DOHH2 (cell line): ENCODE measurements around the gene CABLES1.

ENCODE experiments used
- H3F3A ChIP-seq: fragments of 200-600 bp; sonication (generic), shearing (Covaris generic); 2 replicates; pipeline ENCODE4 v1.6.0; 2016; ENCODE audit warnings: antibody characterized with exemption, mild to moderate bottlenecking; ENCODE audit not compliant: control insufficient read depth, insufficient read depth
- H3K27ac ChIP-seq: fragments of 200-600 bp; sonication (generic); 2 replicates; pipeline ENCODE4 v1.5.1; 2014; ENCODE audit warnings: low read depth, mild to moderate bottlenecking, low read length, moderate library complexity
- H3K27me3 ChIP-seq: fragments of 200-600 bp; sonication (generic); 2 replicates; pipeline ENCODE4 v1.6.1; 2014; ENCODE audit warnings: mild to moderate bottlenecking, low read length, mixed read lengths; ENCODE audit not compliant: control insufficient read depth
- H3K36me3 ChIP-seq: fragments of 200-600 bp; sonication (generic); 2 replicates; pipeline ENCODE4 v1.6.1; 2014; ENCODE audit warnings: mild to moderate bottlenecking, low read length, moderate library complexity, mixed read lengths; ENCODE audit not compliant: control insufficient read depth
- H3K4me1 ChIP-seq: fragments of 200-600 bp; sonication (generic); 2 replicates; pipeline ENCODE4 v1.6.1; 2014; ENCODE audit warnings: mild to moderate bottlenecking, low read length, mixed read lengths; ENCODE audit not compliant: control insufficient read depth
- H3K4me2 ChIP-seq: fragments of 200-600 bp; sonication (generic); 2 replicates; pipeline ENCODE4 v1.6.0; 2014; ENCODE audit warnings: mild to moderate bottlenecking, low read length, moderate library complexity
- H3K4me3 ChIP-seq: fragments of 200-600 bp; sonication (generic); 2 replicates; pipeline ENCODE4 v1.5.1; 2014; ENCODE audit warnings: mild to moderate bottlenecking, low read length, mixed read lengths
- H3K79me2 ChIP-seq: fragments of 200-600 bp; sonication (generic); 2 replicates; pipeline ENCODE4 v1.6.1; 2014; ENCODE audit warnings: mild to moderate bottlenecking, low read length, mixed read lengths; ENCODE audit not compliant: control insufficient read depth
- H3K9me2 ChIP-seq: fragments of 200-600 bp; sonication (generic); replicated peaks from 2 replicates; pipeline ENCODE4 v1.6.1; 2014; ENCODE audit warnings: mild to moderate bottlenecking, low read length, mixed read lengths; ENCODE audit not compliant: control insufficient read depth
- H3K9me3 ChIP-seq: fragments of 200-600 bp; sonication (generic); 2 replicates; pipeline ENCODE4 v1.6.1; 2014; ENCODE audit warnings: antibody characterized with exemption, low read length, mixed read lengths; ENCODE audit not compliant: control insufficient read depth, insufficient read depth
- H4K20me1 ChIP-seq: fragments of 200-600 bp; sonication (generic); 2 replicates; pipeline ENCODE4 v1.6.0; 2014; ENCODE audit warnings: low read depth, mild to moderate bottlenecking, antibody characterized with exemption, low read length, moderate library complexity; ENCODE audit not compliant: control insufficient read depth, insufficient read depth
- CTCF ChIP-seq: fragments of 200-600 bp; sonication (generic); IDR thresholded peaks from one replicate; pipeline ENCODE4 v1.5.1; 2014; ENCODE audit warnings: antibody characterized with exemption, mild to moderate bottlenecking, low read depth, low read length; ENCODE audit not compliant: poor library complexity, severe bottlenecking
- EZH2phosphoT487 ChIP-seq: fragments of 200-600 bp; sonication (generic); IDR thresholded peaks from 2 replicates; pipeline ENCODE4 v1.6.1; 2017; ENCODE audit warnings: borderline replicate concordance, mild to moderate bottlenecking, antibody characterized with exemption, low read length, moderate library complexity, mixed read lengths

The CABLES1 gene

GRCh38 chr18:23207994-23208393 is 72.7 kb downstream of the CABLES1 start:
- TF ChIP-seq CTCF (no peak), EZH2phosphoT487 (no peak)
- Histone ChIP-seq H3K27ac (no peak overlapping the region), H3K9me2 (no peaks in the 10 kb centered on the region), H4K20me1 (no peaks in the 10 kb centered on the region), H3F3A (no peaks in the 10 kb centered on the region), H3K4me2 (no peak overlapping the region), H3K79me2 (no peaks in the 10 kb centered on the region), H3K36me3 (no peaks in the 10 kb centered on the region), H3K27me3 (no peaks in the 10 kb centered on the region), H3K9me3 (no peaks in the 10 kb centered on the region), H3K4me3 (no peak overlapping the region), H3K4me1 (peaks cover 16% of the 10 kb centered on the region)

- H4K20me1 ChIP-seq = no peaks in the 10 kb centered on the region
- H3K79me2 ChIP-seq = no peaks in the 10 kb centered on the region
- H3F3A ChIP-seq = no peaks in the 10 kb centered on the region
- TF ChIP-seq CTCF = no peak
- no peak for TF ChIP-seq EZH2phosphoT487
- no peaks in the 10 kb centered on the region for H3K36me3 ChIP-seq
- peaks cover 10% of the 10 kb centered on the region for H3K4me1 ChIP-seq
- H3K27ac ChIP-seq = no peak overlapping the region
- no peak overlapping the region for H3K4me2 ChIP-seq
- no peak overlapping the region for H3K4me3 ChIP-seq
- no peaks in the 10 kb centered on the region for H3K9me2 ChIP-seq
- H3K9me3 ChIP-seq = no peaks in the 10 kb centered on the region
- H3K27me3 ChIP-seq = no peaks in the 10 kb centered on the region
Measured at GRCh38 chr18:23208600-23208999, 73.3 kb downstream of the CABLES1 start.

- Histone ChIP-seq H3K9me2 (no peaks in the 10 kb centered on the region), H3K79me2 (no peaks in the 10 kb centered on the region), H3K9me3 (no peaks in the 10 kb centered on the region), H3K4me3 (no peak overlapping the region), H3F3A (no peaks in the 10 kb centered on the region), H4K20me1 (no peaks in the 10 kb centered on the region), H3K36me3 (no peaks in the 10 kb centered on the region), H3K4me2 (no peak overlapping the region), H3K27me3 (no peaks in the 10 kb centered on the region), H3K4me1 (peaks cover 6% of the 10 kb centered on the region), H3K27ac (no peak overlapping the region)
- TF ChIP-seq EZH2phosphoT487 (no peak), CTCF (no peak)
Measured at GRCh38 chr18:23209031-23209430, 73.7 kb downstream of the CABLES1 start.

- Histone ChIP-seq H3K4me2 (no peak overlapping the region), H3K4me1 (peaks cover 3% of the 10 kb centered on the region; the same call in 1 of the 2 replicates), H3K4me3 (no peak overlapping the region), H3F3A (no peaks in the 10 kb centered on the region), H4K20me1 (no peaks in the 10 kb centered on the region), H3K79me2 (no peaks in the 10 kb centered on the region), H3K36me3 (no peaks in the 10 kb centered on the region), H3K27me3 (no peaks in the 10 kb centered on the region), H3K27ac (no peak overlapping the region), H3K9me2 (no peaks in the 10 kb centered on the region), H3K9me3 (no peaks in the 10 kb centered on the region)
- TF ChIP-seq CTCF (no peak), EZH2phosphoT487 (no peak)
Measured at GRCh38 chr18:23209796-23210195, 74.5 kb downstream of the CABLES1 start.
